ENCODE measurements around the gene RHBDL1.

- TF ChIP-seq CTCF (IDR thresholded peaks at IDR 0.05) = no peak
- no peak for TF ChIP-seq POLR2A (IDR thresholded peaks at IDR 0.05)
Observed at GRCh38 chr16:725463-726187, 50.2 kb downstream of the RHBDL1 start.

Measured in uterus (tissue), 2 donors.